NCI-H82 (cell line): Measurements from ENCODE around the gene TAS2R60.
A peak's percentile ranks its signal among the peaks of the same experiment; 100 is the strongest.
"Not testable (repeated sequence)": the region's sequence is repeated elsewhere in the genome, so short reads cannot be mapped to it uniquely, and the experiment has no call there.

Experiments used
- DNase-seq: peaks from one replicate; lab custom pipeline; 2025; lab: John Stamatoyannopoulos, UW

TAS2R60 gene, protein sequence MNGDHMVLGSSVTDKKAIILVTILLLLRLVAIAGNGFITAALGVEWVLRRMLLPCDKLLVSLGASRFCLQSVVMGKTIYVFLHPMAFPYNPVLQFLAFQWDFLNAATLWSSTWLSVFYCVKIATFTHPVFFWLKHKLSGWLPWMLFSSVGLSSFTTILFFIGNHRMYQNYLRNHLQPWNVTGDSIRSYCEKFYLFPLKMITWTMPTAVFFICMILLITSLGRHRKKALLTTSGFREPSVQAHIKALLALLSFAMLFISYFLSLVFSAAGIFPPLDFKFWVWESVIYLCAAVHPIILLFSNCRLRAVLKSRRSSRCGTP

DNA sequence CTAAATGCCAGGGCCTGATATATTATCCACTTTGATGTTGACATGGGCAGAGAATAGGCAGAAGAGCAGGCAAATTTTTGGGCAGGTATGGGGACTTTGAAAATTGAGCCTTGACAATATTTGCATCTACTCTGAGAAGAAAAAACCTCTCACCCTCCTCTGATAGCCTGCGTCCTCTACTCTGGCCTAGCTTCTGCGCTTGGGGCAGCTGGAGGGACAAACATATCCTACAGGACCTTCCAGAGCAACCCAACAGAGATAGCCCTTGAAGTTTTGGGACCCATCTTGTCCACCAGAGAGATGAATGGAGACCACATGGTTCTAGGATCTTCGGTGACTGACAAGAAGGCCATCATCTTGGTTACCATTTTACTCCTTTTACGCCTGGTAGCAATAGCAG is at the start of gene TAS2R60:
Gene TAS2R60 (plus strand): TSS at position 301 of the 400 bp plus-strand sequence. CDS start 0 bp downstream, at position 301.
- no peak for DNase-seq

GRCh38 chr7:143394068-143394467 is 49.2 kb upstream of the TAS2R60 start:
- no peak for DNase-seq

DNA sequence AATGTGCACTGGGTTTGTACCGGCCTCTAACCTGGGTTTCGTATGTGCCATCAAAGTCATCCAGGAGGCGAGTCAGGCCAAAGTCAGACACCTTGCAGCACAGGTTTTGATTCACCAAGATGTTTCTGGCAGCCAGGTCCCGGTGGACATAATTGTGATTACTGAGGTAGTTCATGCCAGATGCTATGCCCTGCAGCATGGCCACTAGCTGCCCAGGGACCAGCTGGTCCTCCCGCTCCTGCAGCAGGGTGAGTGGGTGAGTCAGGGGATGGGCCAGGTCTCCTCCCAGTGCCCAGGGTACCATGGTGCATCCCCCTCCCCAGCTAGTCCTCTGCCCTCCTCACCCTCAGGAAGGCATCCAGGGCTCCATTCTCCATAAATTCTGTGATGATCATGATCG is 48.5 kb upstream of the TAS2R60 start:
- no peak for DNase-seq

DNA sequence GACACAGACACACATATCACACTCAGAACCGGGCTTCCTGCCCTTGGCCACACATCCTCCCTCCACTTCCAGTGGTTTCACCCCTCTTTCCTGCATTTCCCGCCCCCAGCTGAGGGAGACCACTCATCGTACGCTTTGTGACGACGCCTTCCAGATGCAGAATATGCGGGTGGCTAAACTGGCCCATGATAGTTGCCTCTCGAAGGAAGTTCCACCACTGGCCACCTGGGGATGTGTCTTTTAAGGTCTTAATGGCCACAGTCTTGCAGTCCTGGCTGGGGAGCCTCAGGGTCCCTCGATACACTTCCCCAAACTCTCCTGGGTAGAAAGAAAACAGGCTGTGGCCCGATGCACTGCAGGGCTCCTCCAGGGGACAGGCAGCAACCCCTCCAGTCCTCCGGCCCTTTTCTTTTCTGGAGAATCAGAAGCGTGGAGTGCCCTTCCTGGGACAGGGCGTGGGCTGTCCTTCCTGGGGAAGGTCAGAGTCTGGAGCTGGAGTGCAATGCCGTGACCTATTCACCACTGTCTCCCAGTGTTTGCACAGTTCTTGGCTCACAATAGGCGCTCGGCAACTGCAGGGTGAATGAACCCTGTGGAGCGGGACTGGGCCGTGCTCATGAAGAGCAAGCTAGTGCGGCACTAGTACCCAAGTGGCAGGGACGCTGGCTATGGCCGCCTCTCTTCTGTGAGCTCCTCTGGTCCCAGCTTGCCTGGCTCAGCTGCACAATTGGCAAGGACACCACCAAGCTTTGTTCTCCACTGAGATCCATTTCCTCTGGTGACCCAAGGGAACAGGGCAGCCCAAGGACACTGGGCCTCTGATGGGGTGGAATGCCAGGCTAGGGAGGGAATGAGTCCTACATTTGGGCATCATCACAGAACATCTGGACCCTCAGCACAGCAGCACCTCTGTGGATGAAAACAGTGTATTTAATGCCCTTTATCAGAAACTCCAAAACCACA is 47.8 kb upstream of the TAS2R60 start:
- DNase-seq: peak; percentile 16

GRCh38 chr7:143396182-143396581 is 47.1 kb upstream of the TAS2R60 start:
- no peak for DNase-seq

DNA sequence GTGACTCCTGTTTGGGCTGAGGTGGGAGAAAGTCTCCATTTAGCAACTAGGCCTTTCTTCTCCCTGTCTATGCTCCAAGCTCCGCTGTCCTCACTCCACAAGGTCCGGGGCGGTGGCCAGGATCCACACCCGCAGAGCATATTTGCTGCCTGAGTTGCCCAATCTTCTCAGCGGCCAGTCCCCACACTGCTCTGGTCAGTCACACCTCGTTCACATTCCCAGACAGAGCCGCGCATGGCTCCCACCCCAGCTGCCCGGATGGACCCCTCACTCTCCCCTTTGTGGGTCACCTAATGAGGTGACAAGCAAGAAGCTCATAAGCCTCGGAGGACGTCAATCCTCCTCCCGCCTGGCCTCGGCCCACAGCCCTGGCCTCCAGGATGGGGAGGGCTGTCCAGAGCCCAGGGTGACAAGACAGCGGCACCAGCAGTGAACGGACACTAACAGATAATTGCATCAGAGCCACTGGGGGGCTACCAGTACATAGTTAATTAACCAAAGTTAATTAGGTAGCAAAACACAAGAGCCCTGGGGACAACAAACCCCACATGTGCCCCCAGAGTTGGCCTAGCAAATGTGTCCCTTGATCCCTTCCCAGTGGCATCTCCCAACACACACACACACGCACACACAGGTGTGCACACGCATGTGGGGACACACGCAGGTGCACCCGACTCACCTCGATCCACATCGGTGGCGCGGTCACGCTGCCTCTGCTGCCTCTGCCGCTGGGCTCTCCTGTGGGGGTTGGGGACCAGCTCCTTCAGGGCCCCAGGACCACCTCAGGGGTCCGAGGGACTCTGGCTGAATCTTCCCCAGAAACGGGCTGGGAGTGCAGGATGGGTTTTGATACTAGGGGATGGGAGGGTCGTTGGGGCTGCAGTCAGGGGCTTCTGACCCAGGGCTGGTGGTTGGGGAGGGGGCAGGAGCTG is 46.4 kb upstream of the TAS2R60 start:
- DNase-seq: no peak

DNA sequence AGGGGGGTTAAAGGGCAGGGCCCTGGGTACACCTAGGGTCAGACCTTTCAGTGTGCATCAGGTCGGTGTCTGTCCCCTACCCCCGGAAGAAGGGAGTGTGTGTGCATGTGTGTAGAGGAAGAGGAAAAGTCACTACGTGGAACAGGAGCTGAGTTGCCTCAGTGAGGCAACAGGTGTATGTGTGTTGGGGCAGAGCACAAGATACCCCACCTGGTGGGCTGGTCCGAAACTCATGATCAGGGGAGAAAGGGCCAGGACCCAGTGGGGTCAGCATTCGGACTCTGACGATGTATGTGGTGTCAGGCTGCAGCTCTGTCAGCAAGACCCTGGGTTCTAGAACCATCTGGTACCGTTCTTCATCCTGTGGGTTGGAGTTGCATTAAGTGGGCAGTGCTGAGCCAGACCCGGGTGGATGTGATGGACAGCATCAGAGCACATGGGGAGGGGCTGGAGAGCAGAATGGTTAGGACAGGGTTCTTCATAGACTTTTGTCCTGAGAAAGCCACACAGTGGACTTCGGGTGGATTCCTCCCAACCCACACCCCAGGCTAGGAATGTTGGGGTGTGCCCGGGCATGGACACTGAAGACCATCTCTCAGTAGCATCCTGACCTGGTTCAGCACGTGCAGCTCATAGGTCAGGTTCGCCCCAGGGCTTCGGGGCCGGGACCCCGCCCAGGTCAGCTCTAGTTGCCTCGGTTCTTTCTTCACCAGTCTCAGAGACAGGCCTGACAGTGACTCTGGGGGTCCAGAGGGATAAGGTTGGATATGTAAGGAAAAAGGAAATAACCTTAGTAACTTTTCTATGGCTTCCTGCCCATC is 45.3 kb upstream of the TAS2R60 start:
- no peak for DNase-seq

DNA sequence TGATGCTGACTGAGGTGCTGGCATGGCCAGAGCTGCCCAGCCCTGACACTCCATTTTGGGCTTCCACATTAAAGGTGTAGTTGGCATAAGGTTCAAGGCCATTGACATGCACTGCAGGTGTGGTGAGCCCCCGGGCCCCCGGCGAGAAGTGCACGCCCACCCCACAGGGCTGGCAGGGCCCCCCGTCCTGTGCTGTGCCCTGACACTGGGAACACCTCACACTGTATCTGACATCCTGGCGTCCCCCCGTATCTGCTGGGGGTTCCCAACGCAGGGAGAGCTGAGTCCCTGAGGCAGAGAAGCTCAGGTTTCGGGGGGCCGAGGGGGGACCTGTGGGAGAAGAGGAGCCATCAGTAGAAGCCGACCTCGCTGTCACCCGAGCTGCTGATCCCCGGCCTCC is 44.6 kb upstream of the TAS2R60 start:
- no peak for DNase-seq

- no peak for DNase-seq
These were observed 44.1 kb upstream of the TAS2R60 start for GRCh38 chr7:143399151-143399550.

GRCh38 chr7:143399642-143400041 is 43.6 kb upstream of the TAS2R60 start:
- DNase-seq: no peak

GRCh38 chr7:143401265-143401664 is 42.0 kb upstream of the TAS2R60 start:
- DNase-seq: no peak

DNA sequence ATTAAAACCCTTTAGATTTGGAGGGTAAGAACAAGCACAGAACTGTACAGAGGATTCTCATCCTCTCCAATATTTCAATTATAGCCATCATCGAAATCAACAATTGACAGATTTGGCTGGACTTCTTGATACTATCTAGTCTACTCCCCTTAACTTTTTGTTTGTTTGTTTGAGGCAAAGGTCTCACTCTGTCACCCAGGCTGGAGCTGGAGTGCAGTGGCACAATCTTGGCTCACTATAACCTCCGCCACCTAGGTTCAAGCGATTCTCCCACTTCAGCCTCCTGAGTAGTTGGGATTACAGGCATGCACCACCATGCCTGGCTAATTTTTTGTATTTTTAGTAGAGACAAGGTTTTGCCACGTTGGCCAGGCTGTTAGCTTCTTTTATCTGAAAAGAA is 41.0 kb upstream of the TAS2R60 start:
- not testable (repeated sequence) for DNase-seq

- DNase-seq: peak; percentile 51
These were observed 37.9 kb upstream of the TAS2R60 start for GRCh38 chr7:143405173-143406001.

DNA sequence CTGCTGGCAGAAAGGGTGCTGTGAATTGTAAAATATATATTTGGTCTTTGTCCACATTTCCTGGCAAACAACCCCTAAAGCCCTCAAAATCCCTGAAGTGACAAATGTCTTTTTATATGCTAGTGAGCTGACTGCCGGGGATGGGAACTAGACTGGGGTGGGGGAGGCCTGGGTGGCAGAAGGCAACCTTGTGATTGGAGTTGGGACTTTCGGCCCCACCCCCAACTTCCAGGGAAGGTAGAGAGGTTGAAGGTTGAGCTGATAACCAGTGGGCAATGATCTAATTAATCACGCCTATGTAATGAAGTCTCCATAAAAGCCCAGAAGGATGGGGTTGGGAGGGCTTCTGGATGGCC is 37.3 kb upstream of the TAS2R60 start:
- DNase-seq: no peak

DNA sequence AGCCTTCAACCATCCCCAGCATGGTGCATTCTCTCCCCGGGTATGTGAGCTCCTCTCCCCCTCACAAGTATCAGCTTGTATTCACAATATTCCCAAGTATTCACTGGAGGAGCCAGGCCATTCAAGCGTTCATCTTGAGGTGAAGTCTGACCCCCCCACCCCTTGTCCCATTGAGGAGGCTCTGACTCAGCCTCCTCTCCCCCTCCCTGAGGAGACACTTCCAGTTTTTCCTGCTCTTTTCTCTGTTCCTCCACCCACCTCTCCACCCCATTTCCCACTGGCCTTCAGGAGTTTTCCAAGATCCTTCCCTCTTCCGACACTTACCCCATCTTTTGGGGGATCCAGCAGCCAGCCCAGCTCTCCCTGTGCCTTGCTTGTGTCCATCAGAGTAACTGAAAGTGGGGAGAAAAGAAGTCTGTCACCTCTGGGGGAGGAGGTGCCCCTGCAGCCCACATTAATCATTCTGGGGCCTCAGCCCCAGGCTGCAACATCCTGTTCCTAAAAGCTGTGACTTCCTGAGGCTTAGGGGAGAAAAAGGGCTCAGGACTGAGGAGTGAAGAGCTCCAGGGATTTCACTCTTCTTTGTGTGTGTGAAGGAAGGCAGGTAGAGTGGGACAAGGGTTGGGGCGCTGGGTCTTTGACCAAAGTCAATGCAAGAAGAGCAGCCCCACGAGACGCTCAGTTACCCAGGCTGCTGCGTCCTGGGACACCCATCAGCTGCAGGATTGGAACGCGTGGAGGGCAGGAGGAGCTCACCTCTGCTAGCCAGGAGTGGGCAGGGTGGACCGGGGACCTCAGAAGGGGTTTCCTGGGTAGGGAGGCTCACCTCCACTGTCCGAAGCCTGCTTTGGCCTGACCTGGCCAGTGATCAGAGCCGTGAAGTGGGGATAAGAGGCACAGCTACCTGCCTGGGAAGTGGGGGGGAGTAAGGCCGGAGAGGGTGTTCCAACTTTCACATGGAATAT is 35.7 kb upstream of the TAS2R60 start:
- DNase-seq: no peak

- DNase-seq: no peak
These were observed 35.0 kb upstream of the TAS2R60 start for GRCh38 chr7:143408252-143408685.

GRCh38 chr7:143408686-143409561 is 34.3 kb upstream of the TAS2R60 start, which contains the start of gene EPHA1:
TSS of gene EPHA1 (minus strand) at chr7:143408856. CDS start at chr7:143408805, 51 bp downstream.
- DNase-seq: peak; percentile 25

GRCh38 chr7:143410521-143411004 is 32.7 kb upstream of the TAS2R60 start:
- DNase-seq: no peak
